ENCODE data around the gene MPZL1. TPM values are rescaled to one million over a fixed set of nuclear protein-coding genes. Genes with fewer than 3 reads are reported as not detected.

The MPZL1 gene
- 85.2 TPM for total RNA-seq
- long read RNA-seq, full-length matches to known transcripts: 176 of 200 reads
- long read RNA-seq, partial matches to known transcripts: 2 of 200 reads
- long read RNA-seq, other reads (novel, unspliced or antisense): 22 of 200 reads

GRCh38 chr1:167721617-167722151, at the start of gene MPZL1:
Gene MPZL1 (plus strand): TSS chr1:167721982. CDS start chr1:167722152, 170 bp downstream.
- no peaks in the 10 kb centered on the region for H3K27me3 ChIP-seq
- H3K9me3 ChIP-seq: no peaks in the 10 kb centered on the region
- intact Hi-C loops (cut with DNase I): loop anchor here (10.0 kb wide), 1 partner anchor 73 kb away; no protein-coding TSS in a partner anchor
- no peaks in the 10 kb centered on the region for H3K36me3 ChIP-seq
- peaks cover 26% of the 10 kb centered on the region for H3K4me1 ChIP-seq
- H3K27ac ChIP-seq: peak within 1 kb of the TSS; percentile 85
- H3K4me3 ChIP-seq: peak within 1 kb of the TSS; percentile 83
- ATAC-seq (peak; percentile 99), DNase-seq (peak; percentile 97)
- TF ChIP-seq CTCF (IDR thresholded peaks at IDR 0.05): no peak

- ATAC-seq (no peak), DNase-seq (no peak)
- no peaks in the 10 kb centered on the region for H3K9me3 ChIP-seq
- H3K4me3 ChIP-seq: no peak overlapping the region
- intact Hi-C loops (cut with DNase I): no loop called here
- H3K27me3 ChIP-seq: no peaks in the 10 kb centered on the region
- no peak for TF ChIP-seq CTCF (IDR thresholded peaks at IDR 0.05)
- H3K27ac ChIP-seq: no peak overlapping the region
- H3K36me3 ChIP-seq: peaks cover 4% of the 10 kb centered on the region
- H3K4me1 ChIP-seq: peaks cover 16% of the 10 kb centered on the region
These were observed 49.0 kb upstream of the MPZL1 start for GRCh38 chr1:167672831-167673230.

- no peaks in the 10 kb centered on the region for H3K9me3 ChIP-seq
- peak; percentile 43 for ATAC-seq
- intact Hi-C loops (cut with DNase I): no loop called here
- TF ChIP-seq CTCF (IDR thresholded peaks at IDR 0.05): no peak
- H3K27me3 ChIP-seq: no peaks in the 10 kb centered on the region
- DNase-seq: no peak
- peaks cover 16% of the 10 kb centered on the region for H3K4me1 ChIP-seq
- no peak overlapping the region for H3K27ac ChIP-seq
- peaks cover 4% of the 10 kb centered on the region for H3K36me3 ChIP-seq
- no peak overlapping the region for H3K4me3 ChIP-seq
These were observed 48.5 kb upstream of the MPZL1 start for GRCh38 chr1:167673265-167673664.

GRCh38 chr1:167674156-167674555, 47.6 kb upstream of the MPZL1 start:
- Histone ChIP-seq H3K9me3 (no peaks in the 10 kb centered on the region), H3K27me3 (no peaks in the 10 kb centered on the region), H3K36me3 (peaks cover 4% of the 10 kb centered on the region), H3K27ac (no peak overlapping the region), H3K4me3 (no peak overlapping the region), H3K4me1 (peaks cover 15% of the 10 kb centered on the region)
- TF ChIP-seq CTCF (IDR thresholded peaks at IDR 0.05): no peak
- DNase-seq (no peak), ATAC-seq (no peak)
- intact Hi-C loops (cut with DNase I): no loop called here

GRCh38 chr1:167675440-167675839, 46.3 kb upstream of the MPZL1 start:
- DNase-seq: no peak
- H3K27me3 ChIP-seq: no peaks in the 10 kb centered on the region
- peaks cover 4% of the 10 kb centered on the region for H3K36me3 ChIP-seq
- no peaks in the 10 kb centered on the region for H3K9me3 ChIP-seq
- no peak for ATAC-seq
- TF ChIP-seq CTCF (IDR thresholded peaks at IDR 0.05): no peak
- H3K27ac ChIP-seq: no peak overlapping the region
- H3K4me1 ChIP-seq: peaks cover 2% of the 10 kb centered on the region
- intact Hi-C loops (cut with DNase I): no loop called here
- H3K4me3 ChIP-seq: no peak overlapping the region

Data from upper lobe of right lung (tissue), 1 donor.